Measurements from ENCODE around the gene CDH13. TPM values are rescaled to one million over a fixed set of nuclear protein-coding genes. Genes with fewer than 3 reads are reported as not detected.

The CDH13 gene
- total and polyA plus RNA-seq, 2 experiments from 2014 or later = 1.6 to 4.4 TPM

DNA sequence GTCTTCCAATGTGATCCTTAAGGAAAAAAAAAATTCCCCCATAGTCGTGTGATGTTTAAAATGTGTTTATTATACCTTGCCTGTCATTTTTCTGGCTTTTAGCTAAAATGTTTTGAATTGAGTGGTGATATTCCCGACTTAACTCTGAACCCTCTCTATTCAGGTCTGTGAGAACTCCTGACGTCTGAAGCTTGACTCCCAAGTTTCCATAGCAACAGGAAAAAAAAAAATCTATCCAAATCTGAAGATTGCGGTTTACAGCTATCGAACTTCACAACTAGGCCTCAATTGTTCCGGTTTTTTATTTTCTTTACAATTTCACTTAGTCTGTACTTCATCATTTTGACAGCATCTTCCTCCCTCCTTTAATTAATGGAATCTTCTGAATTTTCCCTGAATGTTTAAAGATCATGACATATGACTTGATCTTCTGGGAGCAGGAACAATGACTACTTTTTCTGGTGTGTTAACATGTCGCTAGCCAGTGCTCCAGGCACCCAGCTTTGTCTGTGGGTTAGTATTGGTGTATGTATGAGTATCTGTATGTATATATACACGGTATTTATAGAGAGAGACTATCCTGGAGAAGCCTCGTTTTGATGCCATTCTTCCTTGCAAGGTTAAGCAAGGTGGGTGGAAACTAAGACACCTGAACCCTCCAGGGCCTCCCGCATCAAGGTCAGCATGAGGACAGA is 1168.2 kb downstream of the CDH13 start:
- Histone ChIP-seq H2AFZ (no peak overlapping the region), H3K36me3 (ENCODE audit: insufficient read depth) (no peaks in the 10 kb centered on the region), H3K4me1 (ENCODE audit: insufficient read depth) (no peaks in the 10 kb centered on the region), H3F3A (replicated peaks; ENCODE audit: low read depth) (no peaks in the 10 kb centered on the region), H3K4me3 (no peak overlapping the region), H4K20me1 (replicated peaks; ENCODE audit: insufficient read depth) (no peaks in the 10 kb centered on the region), H3K27me3 (ENCODE audit: insufficient read depth) (no peaks in the 10 kb centered on the region), H3K27ac (ENCODE audit: low read depth) (no peak overlapping the region), H3K79me2 (replicated peaks; ENCODE audit: insufficient read depth) (no peaks in the 10 kb centered on the region), H3K4me2 (no peak overlapping the region), H3K9me2 (ENCODE audit: insufficient read depth) (no peaks in the 10 kb centered on the region)
- Mint-ChIP-seq H3K9me3 (peaks cover 9% of the 10 kb centered on the region), H3K4me1 (peaks cover 10% of the 10 kb centered on the region; the same call in 2 of the 3 replicates), H3K27me3 (ENCODE audit: insufficient read depth, low read depth, poor library complexity) (peaks cover 5% of the 10 kb centered on the region), H3K36me3 (ENCODE audit: low read depth) (peaks cover 5% of the 10 kb centered on the region; the same call in 2 of the 3 replicates), H3K4me3 (no peak overlapping the region), H3K27ac (no peak overlapping the region; the same call in 1 of the 2 replicates)
- TF ChIP-seq JUNB (IDR thresholded peaks at IDR 0.05; ENCODE audit: unreplicated experiment) (no peak), CREB1 (CRISPR knock-in tag; IDR thresholded peaks at IDR 0.05; ENCODE audit: low read depth) (no peak), REST (IDR thresholded peaks at IDR 0.05; ENCODE audit: unreplicated experiment) (no peak), EZH2phosphoT487 (IDR thresholded peaks at IDR 0.05; ENCODE audit: unreplicated experiment) (no peak), ZNF331 (CRISPR knock-in tag; IDR thresholded peaks at IDR 0.05; ENCODE audit: low read depth) (no peak), ZNF462 (CRISPR knock-in tag; IDR thresholded peaks at IDR 0.05) (no peak), ZNF114 (CRISPR knock-in tag; IDR thresholded peaks at IDR 0.05) (no peak), EZH2 (IDR thresholded peaks at IDR 0.05; ENCODE audit: low read depth, unreplicated experiment) (no peak), STAT1 (IDR thresholded peaks at IDR 0.05; ENCODE audit: unreplicated experiment) (no peak), POLR2AphosphoS5 (IDR thresholded peaks at IDR 0.05; ENCODE audit: low read depth) (no peak), NANOG (IDR thresholded peaks at IDR 0.05; ENCODE audit: borderline replicate concordance) (no peak), ETS1 (IDR thresholded peaks at IDR 0.05) (no peak)
- TF ChIP-seq, protein P1, sequence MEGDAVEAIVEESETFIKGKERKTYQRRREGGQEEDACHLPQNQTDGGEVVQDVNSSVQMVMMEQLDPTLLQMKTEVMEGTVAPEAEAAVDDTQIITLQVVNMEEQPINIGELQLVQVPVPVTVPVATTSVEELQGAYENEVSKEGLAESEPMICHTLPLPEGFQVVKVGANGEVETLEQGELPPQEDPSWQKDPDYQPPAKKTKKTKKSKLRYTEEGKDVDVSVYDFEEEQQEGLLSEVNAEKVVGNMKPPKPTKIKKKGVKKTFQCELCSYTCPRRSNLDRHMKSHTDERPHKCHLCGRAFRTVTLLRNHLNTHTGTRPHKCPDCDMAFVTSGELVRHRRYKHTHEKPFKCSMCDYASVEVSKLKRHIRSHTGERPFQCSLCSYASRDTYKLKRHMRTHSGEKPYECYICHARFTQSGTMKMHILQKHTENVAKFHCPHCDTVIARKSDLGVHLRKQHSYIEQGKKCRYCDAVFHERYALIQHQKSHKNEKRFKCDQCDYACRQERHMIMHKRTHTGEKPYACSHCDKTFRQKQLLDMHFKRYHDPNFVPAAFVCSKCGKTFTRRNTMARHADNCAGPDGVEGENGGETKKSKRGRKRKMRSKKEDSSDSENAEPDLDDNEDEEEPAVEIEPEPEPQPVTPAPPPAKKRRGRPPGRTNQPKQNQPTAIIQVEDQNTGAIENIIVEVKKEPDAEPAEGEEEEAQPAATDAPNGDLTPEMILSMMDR (conservative IDR thresholded peaks at IDR 0.05; ENCODE audit: low read depth in 2 of 2) = no peak
- ATAC-seq (no peak), DNase-seq (ENCODE audit: low spot score) (no peak)

All from GM23338 (cell line).